ENCODE results near the gene DMD. TPM values are rescaled to one million over a fixed set of nuclear protein-coding genes. Genes with fewer than 3 reads are reported as not detected.

Gene DMD
- total and polyA plus RNA-seq, 2 donors: 48.8 to 257 TPM

DNA sequence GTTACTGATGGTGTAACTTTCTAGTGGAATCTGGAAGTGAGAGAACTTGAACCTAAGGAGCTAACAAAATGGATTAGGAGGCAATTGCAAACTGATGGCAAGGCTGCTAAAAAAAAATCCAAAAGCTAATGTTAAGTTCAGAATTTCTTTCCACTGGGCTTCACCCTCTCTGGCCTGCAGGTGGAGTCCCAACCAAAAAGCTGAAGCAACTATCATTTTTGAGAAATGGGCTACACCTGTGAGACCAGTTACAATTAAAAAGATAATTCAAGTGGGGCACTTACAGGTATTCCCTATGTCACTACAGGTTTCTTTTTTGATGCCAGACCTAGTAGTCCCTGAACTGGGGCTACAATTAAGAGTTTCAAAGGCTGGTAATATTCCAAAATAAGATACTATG is 1997.4 kb downstream of the DMD start:
- Histone ChIP-seq H3K4me1 (ENCODE audit: insufficient read depth) (no peaks in the 10 kb centered on the region), H3K27ac (ENCODE audit: low read depth) (no peak overlapping the region), H3K36me3 (ENCODE audit: insufficient read depth) (no peaks in the 10 kb centered on the region), H3K4me3 (ENCODE audit: low read depth, low read length) (no peak overlapping the region)
- no peak for DNase-seq (ENCODE audit: extremely low spot score)

- no peaks in the 10 kb centered on the region for H3K36me3 ChIP-seq (ENCODE audit: insufficient read depth)
- DNase-seq (ENCODE audit: extremely low spot score): no peak
- 34% methylated on average over 6 of the region's 6 CpGs for WGBS
- H3K4me3 ChIP-seq (ENCODE audit: low read depth, low read length): no peak overlapping the region
- no peaks in the 10 kb centered on the region for H3K4me1 ChIP-seq (ENCODE audit: insufficient read depth)
- no peak overlapping the region for H3K27ac ChIP-seq (ENCODE audit: low read depth)
Measured at GRCh38 chrX:31212856-31213748, 1998.2 kb downstream of the DMD start.

DNA sequence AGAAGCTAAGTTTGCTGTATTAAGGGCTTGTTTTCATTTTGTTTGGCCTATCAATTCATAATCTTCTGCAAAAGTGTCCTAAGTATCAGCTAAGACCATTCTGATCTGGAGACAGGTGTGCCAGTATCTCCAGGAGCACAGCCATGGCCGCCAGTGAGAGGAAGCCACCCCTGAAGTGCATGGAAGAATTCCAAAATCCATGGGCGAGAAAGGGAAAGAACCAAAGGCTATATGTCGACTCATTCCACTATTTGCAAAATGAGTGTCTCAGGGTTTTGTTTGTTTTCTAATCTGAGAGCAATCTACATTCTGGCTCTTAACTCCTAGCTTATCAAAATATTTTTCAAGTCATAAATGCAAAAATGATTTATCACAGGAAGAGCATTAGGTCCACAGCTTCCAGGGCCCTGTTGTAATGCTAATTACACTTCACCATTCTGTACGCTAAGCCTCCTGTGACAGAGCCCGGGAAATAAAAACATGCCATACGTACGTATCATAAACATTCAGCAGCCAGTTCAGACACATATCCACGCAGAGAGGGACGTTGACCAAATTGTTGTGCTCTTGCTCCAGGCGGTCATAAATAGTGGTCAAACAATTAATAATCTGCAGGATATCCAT is 2002.2 kb downstream of the DMD start:
- Histone ChIP-seq H3K4me1 (ENCODE audit: insufficient read depth) (no peaks in the 10 kb centered on the region), H3K27ac (ENCODE audit: low read depth) (no peak overlapping the region), H3K4me3 (ENCODE audit: low read depth, low read length) (no peak overlapping the region), H3K36me3 (ENCODE audit: insufficient read depth) (no peaks in the 10 kb centered on the region)
- DNase-seq (ENCODE audit: extremely low spot score): no peak
- 38% methylated on average over 10 of the region's 10 CpGs for WGBS

GRCh38 chrX:31201503-31201902 is 2009.8 kb downstream of the DMD start:
- H3K27ac ChIP-seq (ENCODE audit: low read depth): no peak overlapping the region
- H3K4me1 ChIP-seq (ENCODE audit: insufficient read depth): no peaks in the 10 kb centered on the region
- DNase-seq (ENCODE audit: extremely low spot score): no peak
- H3K36me3 ChIP-seq (ENCODE audit: insufficient read depth): no peaks in the 10 kb centered on the region
- no peak overlapping the region for H3K4me3 ChIP-seq (ENCODE audit: low read depth, low read length)
- WGBS: 81% methylated on average over 4 of the region's 4 CpGs

- 82% methylated on average over 1 of the region's 1 CpG for WGBS
- H3K4me3 ChIP-seq (ENCODE audit: low read depth, low read length): no peak overlapping the region
Measured at GRCh38 chrX:31200430-31200829, 2010.9 kb downstream of the DMD start.

GRCh38 chrX:31199840-31200114 is 2011.6 kb downstream of the DMD start:
- WGBS: 57% methylated on average over 5 of the region's 5 CpGs
- H3K27ac ChIP-seq (ENCODE audit: low read depth): no peak overlapping the region
- no peak overlapping the region for H3K4me3 ChIP-seq (ENCODE audit: low read depth, low read length)
- no peaks in the 10 kb centered on the region for H3K36me3 ChIP-seq (ENCODE audit: insufficient read depth)
- no peaks in the 10 kb centered on the region for H3K4me1 ChIP-seq (ENCODE audit: insufficient read depth)
- no peak for DNase-seq (ENCODE audit: extremely low spot score)

More at GRCh38 chrX:31200430-31200829, 2010.9 kb downstream of the DMD start:
- no peaks in the 10 kb centered on the region for H3K4me1 ChIP-seq (ENCODE audit: insufficient read depth)
- no peak for DNase-seq (ENCODE audit: extremely low spot score)
- no peaks in the 10 kb centered on the region for H3K36me3 ChIP-seq (ENCODE audit: insufficient read depth)
- H3K27ac ChIP-seq (ENCODE audit: low read depth): no peak overlapping the region

DNA sequence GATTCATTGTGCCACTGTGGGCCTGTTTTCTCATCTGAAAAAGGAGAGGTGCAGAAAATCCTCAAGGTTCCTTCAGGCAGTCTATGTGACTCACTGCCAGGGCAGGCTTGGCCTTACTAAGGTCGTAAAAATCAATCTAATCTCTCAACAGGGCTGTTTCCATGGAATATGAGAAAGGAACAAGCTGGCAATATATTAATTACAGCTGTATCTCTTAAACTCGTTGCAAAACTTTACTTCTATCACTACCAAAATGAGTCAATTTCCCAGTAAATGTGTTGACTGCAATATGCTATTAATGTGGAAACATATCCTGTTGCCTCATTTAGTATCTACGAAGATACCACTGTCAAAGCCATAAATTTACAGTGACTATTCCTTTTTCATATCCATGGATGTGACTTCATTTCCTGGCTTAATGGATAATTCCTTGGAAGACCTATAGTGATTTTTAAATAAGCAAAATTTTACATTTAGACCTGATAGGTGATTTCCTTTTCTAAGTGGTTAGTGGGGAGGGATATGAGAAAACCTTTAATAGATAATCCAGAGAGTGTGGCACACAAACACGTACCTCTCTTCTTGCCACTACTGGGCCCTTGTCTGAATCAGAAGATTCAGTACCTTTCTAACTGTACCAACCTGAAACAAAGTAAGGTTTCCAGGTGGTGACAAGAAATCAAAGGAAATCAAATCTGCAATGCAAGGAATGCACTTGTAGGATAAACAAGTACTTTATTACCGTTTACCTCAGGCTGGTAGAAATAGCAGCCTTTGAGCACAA is 2012.1 kb downstream of the DMD start:
- 30% methylated on average over 5 of the region's 5 CpGs for WGBS
- no peak overlapping the region for H3K4me3 ChIP-seq (ENCODE audit: low read depth, low read length)
- DNase-seq (ENCODE audit: extremely low spot score): no peak
- no peaks in the 10 kb centered on the region for H3K36me3 ChIP-seq (ENCODE audit: insufficient read depth)
- H3K4me1 ChIP-seq (ENCODE audit: insufficient read depth): no peaks in the 10 kb centered on the region
- no peak overlapping the region for H3K27ac ChIP-seq (ENCODE audit: low read depth)

DNA sequence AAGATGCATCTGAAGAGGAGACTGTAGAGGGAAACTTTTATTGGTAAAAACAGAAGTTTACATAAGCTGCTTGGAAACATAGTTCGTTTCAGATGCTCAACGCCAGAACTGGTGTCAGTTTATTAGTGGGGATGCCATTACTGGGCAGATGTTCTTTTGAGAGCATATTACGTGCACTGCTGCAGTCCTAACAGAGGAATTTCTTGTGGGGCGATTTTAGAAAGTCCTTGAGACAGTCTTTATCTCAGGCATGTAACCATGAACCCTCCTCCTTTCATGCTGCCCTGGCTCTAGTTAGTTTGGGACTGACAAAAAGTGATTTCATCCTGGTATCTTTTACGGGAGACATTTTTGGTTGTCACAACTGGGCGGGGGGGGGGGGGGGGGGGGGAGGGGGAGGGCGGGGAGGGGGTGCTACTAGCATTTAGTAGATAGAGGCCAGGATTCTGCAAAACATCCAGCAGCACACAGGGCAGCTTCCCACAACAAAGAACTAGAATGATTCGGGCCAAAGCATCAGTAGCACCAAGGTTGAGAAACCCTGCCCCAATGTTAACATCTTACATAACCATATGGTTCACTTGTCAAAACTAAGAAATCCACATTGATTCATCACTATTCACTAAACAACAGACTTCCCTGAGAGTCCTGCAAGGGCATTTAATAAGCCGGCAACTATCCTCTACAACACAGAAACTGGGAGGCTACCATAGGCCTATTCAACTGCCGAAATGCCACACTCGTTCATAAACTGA is 2021.0 kb downstream of the DMD start:
- 42% methylated on average over 10 of the region's 11 CpGs for WGBS
- Histone ChIP-seq H3K4me3 (ENCODE audit: low read depth, low read length) (no peak overlapping the region), H3K27ac (ENCODE audit: low read depth) (no peak overlapping the region), H3K4me1 (ENCODE audit: insufficient read depth) (no peaks in the 10 kb centered on the region), H3K36me3 (ENCODE audit: insufficient read depth) (no peaks in the 10 kb centered on the region)
- no peak for DNase-seq (ENCODE audit: extremely low spot score)

- Histone ChIP-seq H3K4me1 (ENCODE audit: insufficient read depth) (no peaks in the 10 kb centered on the region), H3K36me3 (ENCODE audit: insufficient read depth) (no peaks in the 10 kb centered on the region), H3K27ac (ENCODE audit: low read depth) (no peak overlapping the region), H3K4me3 (ENCODE audit: low read depth, low read length) (no peak overlapping the region)
- no peak for DNase-seq (ENCODE audit: extremely low spot score)
- 81% methylated on average over 3 of the region's 3 CpGs for WGBS
Measured at GRCh38 chrX:31186693-31187338, 2024.5 kb downstream of the DMD start.

DNA sequence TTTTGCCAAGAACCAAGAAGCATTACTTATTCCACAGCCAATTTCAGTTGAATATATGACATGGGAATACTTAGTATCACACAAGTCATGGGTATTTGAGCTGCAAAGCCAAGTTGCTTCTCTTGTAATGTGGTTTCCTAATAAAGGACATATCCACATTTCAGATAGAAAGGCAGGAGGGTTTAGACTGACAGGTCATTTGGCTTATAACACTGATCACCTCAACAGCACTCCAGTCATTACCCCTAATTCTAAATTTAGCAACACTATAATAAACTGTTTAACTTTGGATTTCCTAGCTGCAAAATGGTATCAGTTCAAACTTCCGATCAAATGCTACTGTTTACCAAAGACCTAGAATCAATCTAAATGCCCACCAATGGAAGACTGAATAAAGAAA is 2025.5 kb downstream of the DMD start:
- no peak overlapping the region for H3K27ac ChIP-seq (ENCODE audit: low read depth)
- no peaks in the 10 kb centered on the region for H3K4me1 ChIP-seq (ENCODE audit: insufficient read depth)
- no peak for DNase-seq (ENCODE audit: extremely low spot score)
- WGBS: 75% methylated on average over 1 of the region's 1 CpG
- no peaks in the 10 kb centered on the region for H3K36me3 ChIP-seq (ENCODE audit: insufficient read depth)
- no peak overlapping the region for H3K4me3 ChIP-seq (ENCODE audit: low read depth, low read length)

DNA sequence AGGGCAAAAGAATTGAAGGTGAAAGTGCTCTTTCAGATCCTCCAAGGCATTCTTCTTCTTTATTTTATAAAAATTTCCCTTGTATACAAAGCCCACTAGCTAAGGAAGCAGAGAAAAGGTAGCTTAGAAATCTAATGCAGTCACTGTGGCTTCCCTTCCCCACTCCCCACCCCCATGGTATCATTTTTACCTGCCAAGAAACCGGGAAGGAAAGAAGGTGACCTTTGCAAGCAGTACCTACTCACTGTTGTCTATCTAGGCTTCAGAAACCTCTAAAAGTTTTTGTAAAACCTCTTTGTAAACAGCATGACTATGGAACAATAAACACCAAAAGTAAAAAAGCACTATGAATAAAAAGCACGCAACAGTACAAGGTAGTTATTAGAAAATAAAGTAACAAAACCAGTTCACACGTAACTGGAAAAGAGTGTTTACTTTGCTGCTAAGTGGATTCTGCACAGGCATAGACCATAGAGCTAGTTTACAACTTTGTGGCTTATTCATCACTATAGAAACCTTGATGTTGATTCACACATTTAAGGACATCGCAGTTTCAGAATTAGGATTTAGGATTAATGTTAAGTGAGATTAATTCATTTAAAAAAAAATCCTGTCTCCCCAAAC is 2029.9 kb downstream of the DMD start:
- WGBS: 42% methylated on average over 4 of the region's 4 CpGs
- no peak overlapping the region for H3K27ac ChIP-seq (ENCODE audit: low read depth)
- H3K4me3 ChIP-seq (ENCODE audit: low read depth, low read length): no peak overlapping the region
- DNase-seq (ENCODE audit: extremely low spot score): no peak
- no peaks in the 10 kb centered on the region for H3K36me3 ChIP-seq (ENCODE audit: insufficient read depth)
- H3K4me1 ChIP-seq (ENCODE audit: insufficient read depth): no peaks in the 10 kb centered on the region

DNA sequence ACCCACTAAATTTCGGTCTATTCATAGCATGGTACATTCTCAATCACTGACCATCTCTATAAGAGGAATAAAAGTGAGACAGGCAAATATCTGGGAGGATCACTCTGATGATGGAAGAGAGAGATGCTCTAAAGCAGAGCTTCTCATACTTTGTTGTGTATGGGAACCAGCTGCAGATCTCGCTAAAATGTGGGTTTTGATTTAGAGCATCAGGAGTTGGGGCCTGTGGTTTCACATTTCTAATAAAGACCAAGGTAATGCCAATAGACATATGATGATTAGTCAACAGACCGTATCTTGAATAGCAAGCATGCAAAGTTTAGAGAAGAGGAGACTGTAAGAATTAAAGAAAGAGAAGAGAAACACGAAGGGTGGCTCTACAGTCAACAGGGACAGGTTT is 2032.1 kb downstream of the DMD start:
- 93% methylated on average over 4 of the region's 4 CpGs for WGBS
- Histone ChIP-seq H3K4me1 (ENCODE audit: insufficient read depth) (no peaks in the 10 kb centered on the region), H3K4me3 (ENCODE audit: low read depth, low read length) (no peak overlapping the region), H3K27ac (ENCODE audit: low read depth) (no peak overlapping the region), H3K36me3 (ENCODE audit: insufficient read depth) (no peaks in the 10 kb centered on the region)
- no peak for DNase-seq (ENCODE audit: extremely low spot score)

DNA sequence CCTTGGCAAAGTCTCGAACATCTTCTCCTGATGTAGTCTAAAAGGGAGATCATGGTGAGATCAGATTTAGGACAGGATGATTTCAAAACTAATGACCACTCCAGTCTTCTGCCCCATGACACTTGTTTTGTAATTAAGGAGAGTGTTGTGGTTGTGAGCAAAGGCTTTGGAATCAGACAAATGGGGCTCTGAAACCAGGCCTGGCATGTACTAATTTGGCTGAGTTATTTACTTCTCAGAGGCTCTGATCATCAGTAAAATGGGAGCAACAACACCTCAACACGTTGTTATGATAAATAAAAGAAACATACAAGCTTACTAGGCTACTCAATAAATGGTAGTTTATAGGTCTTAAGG is 2032.6 kb downstream of the DMD start:
- Histone ChIP-seq H3K36me3 (ENCODE audit: insufficient read depth) (no peaks in the 10 kb centered on the region), H3K27ac (ENCODE audit: low read depth) (no peak overlapping the region), H3K4me1 (ENCODE audit: insufficient read depth) (no peaks in the 10 kb centered on the region), H3K4me3 (ENCODE audit: low read depth, low read length) (no peak overlapping the region)
- DNase-seq (ENCODE audit: extremely low spot score): no peak
- WGBS: 85% methylated on average over 2 of the region's 2 CpGs

All from urinary bladder (tissue), 4 donors.